Gastroesophageal sphincter (tissue), 3 donors: ENCODE results near the gene ENO2.

Experiments
- CTCF ChIP-seq, 4 experiments: fragments of 200-600 bp in 2 of 4; fragments of 450-650 bp in 2 of 4; sonication (generic) in 1 of 4; IDR thresholded peaks; one replicate each; pipeline ENCODE4 v1.5.1; 2017 to 2019; ENCODE audit warnings: antibody characterized with exemption in 4 of 4, mild to moderate bottlenecking in 2 of 4, moderate library complexity in 2 of 4
- EP300 ChIP-seq: sonication (generic); formaldehyde crosslinking; IDR thresholded peaks from one replicate; pipeline ENCODE4 v1.6.1; 2017; ENCODE audit warnings: antibody characterized with exemption, mild to moderate bottlenecking
- POLR2A ChIP-seq, 2 donors: fragments of 450-650 bp; IDR thresholded peaks; one replicate each; pipeline ENCODE4 v1.6.1; 2017; ENCODE audit warnings: antibody characterized with exemption in 2 of 2, mild to moderate bottlenecking in 2 of 2, moderate library complexity in 1 of 2
- POLR2AphosphoS5 ChIP-seq: sonication (generic); formaldehyde crosslinking; IDR thresholded peaks from one replicate; pipeline ENCODE4 v1.6.1; 2017; ENCODE audit warnings: antibody characterized with exemption

DNA sequence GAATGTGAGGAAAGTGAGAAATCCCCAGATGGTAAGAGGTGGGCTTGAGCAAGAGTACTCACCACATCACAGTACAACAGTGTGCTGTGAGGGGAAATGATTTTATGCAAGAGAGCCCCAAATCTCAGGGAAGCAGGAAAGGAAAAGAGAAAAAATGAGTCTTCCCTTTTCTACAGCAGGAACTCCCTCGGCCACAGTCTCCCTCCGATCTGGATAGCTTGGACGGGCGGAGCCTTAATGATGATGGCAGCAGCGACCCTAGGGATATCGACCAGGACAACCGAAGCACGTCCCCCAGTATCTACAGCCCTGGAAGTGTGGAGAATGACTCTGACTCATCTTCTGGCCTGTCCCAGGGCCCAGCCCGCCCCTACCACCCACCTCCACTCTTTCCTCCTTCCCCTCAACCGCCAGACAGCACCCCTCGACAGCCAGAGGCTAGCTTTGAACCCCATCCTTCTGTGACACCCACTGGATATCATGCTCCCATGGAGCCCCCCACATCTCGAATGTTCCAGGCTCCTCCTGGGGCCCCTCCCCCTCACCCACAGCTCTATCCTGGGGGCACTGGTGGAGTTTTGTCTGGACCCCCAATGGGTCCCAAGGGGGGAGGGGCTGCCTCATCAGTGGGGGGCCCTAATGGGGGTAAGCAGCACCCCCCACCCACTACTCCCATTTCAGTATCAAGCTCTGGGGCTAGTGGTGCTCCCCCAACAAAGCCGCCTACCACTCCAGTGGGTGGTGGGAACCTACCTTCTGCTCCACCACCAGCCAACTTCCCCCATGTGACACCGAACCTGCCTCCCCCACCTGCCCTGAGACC lies 21.2 kb downstream of the ENO2 start:
- TF ChIP-seq CTCF (IDR thresholded peaks at IDR 0.05) (no peak), POLR2A (IDR thresholded peaks at IDR 0.05) (no peak), POLR2AphosphoS5 (no peak), EP300 (no peak)
